K562 (cell line): ENCODE results near the gene RNU6-9. TPM values are rescaled to one million over a fixed set of nuclear protein-coding genes. Genes with fewer than 3 reads are reported as not detected.
A peak's percentile ranks its signal among the peaks of the same experiment; 100 is the strongest.

Experiments used
- CBX1 ChIP-seq: sonication (generic); IDR thresholded peaks from 2 replicates; pipeline ENCODE4 v1.6.1; 2016; ENCODE audit warnings: antibody characterized with exemption, low read depth, mild to moderate bottlenecking
- CTBP1 ChIP-seq: fragments of 450-650 bp; IDR thresholded peaks from 2 replicates; pipeline ENCODE4 v1.6.1; 2016; ENCODE audit warnings: borderline replicate concordance
- FOXA1 ChIP-seq: fragments of 450-650 bp; IDR thresholded peaks from 2 replicates; pipeline ENCODE4 v1.6.1; 2016; ENCODE audit warnings: mild to moderate bottlenecking, borderline replicate concordance
- FOXK2 ChIP-seq, 2 experiments: fragments of 450-650 bp; IDR thresholded peaks in 1 of 2; conservative IDR thresholded peaks in 1 of 2; 2 replicates each; pipeline ENCODE4 v1.6.1; 2016; ENCODE audit warnings: low read depth in 2 of 2, mild to moderate bottlenecking in 1 of 2
- FOXM1 ChIP-seq, 2 experiments: fragments of 450-650 bp in 1 of 2; sonication (generic) in 1 of 2; formaldehyde crosslinking in 1 of 2; IDR thresholded peaks; 2 replicates each; pipeline versions ENCODE4 v1.6.1 to v1.9.0; 2017 to 2022; ENCODE audit warnings: low read depth in 2 of 2, mild to moderate bottlenecking in 2 of 2, missing genetic modification reagents in 1 of 2, moderate library complexity in 1 of 2
- FOXP1 ChIP-seq: sonication (generic); formaldehyde crosslinking; IDR thresholded peaks from 2 replicates; pipeline ENCODE4 v1.8.0; 2022; ENCODE audit warnings: mild to moderate bottlenecking, missing genetic modification reagents
- KLF1 ChIP-seq: fragments of 450-650 bp; IDR thresholded peaks from 2 replicates; pipeline ENCODE4 v1.6.1; 2016; ENCODE audit warnings: missing genetic modification characterization, missing compliant biosample characterization
- NFRKB ChIP-seq: fragments of 450-650 bp; IDR thresholded peaks from 2 replicates; pipeline ENCODE4 v1.6.1; 2016; ENCODE audit warnings: low read depth
- NR3C1 ChIP-seq: sonication (generic); formaldehyde crosslinking; IDR thresholded peaks from 2 replicates; pipeline ENCODE4 v1.8.1; 2022; ENCODE audit warnings: missing genetic modification reagents
- PHF8 ChIP-seq: fragments of 200-600 bp; sonication (generic); IDR thresholded peaks from 2 replicates; pipeline ENCODE4 v1.6.1; 2012; ENCODE audit warnings: mixed run types, mild to moderate bottlenecking, inconsistent platforms, low read length, moderate library complexity, borderline replicate concordance
- TAF7 ChIP-seq: fragments of 450-650 bp; IDR thresholded peaks from 2 replicates; pipeline ENCODE4 v1.6.1; 2016; ENCODE audit warnings: missing genetic modification characterization, missing compliant biosample characterization
- ZNF184 ChIP-seq: sonication (generic); formaldehyde crosslinking; IDR thresholded peaks from 2 replicates; pipeline ENCODE4 v1.5.0; 2020; ENCODE audit warnings: missing genetic modification reagents
- ZNF316 ChIP-seq: fragments of 450-650 bp; IDR thresholded peaks from 2 replicates; pipeline ENCODE4 v1.6.1; 2016
- ZNF764 ChIP-seq: fragments of 250-450 bp; sonication (Bioruptor Pico); IDR thresholded peaks from 2 replicates; pipeline ENCODE4 v1.4.0; 2020; ENCODE audit warnings: low read depth, mild to moderate bottlenecking, moderate library complexity
- ZNF79 ChIP-seq: fragments of 250-450 bp; sonication (Bioruptor Pico); IDR thresholded peaks from 2 replicates; pipeline ENCODE4 v1.4.0; 2020; ENCODE audit warnings: low read depth, mild to moderate bottlenecking, moderate library complexity
- polyA plus RNA-seq, 8 experiments: library from polyadenylated mRNA; depleted of rRNA in 4 of 8; stranded (reverse) in 5 of 8; unstranded in 3 of 8; fragments of >200 nt; fragmentation: Nextera tagmentation in 2 of 8; fragmentation: Illumina TruSeq in 1 of 8; extraction: Ambion mirVana in 2 of 8; extraction: Trizol in 1 of 8; gene quantifications; 2 replicates each; pipeline versions ENCODE4 v1.2.1 to v1.2.3, GENCODE V29; 2011 to 2014; ENCODE audit warnings: inconsistent platforms in 1 of 8, missing spikeins in 1 of 8
- total RNA-seq, 7 experiments: library from RNA; depleted of rRNA in 6 of 7; stranded (reverse); fragments of >200 nt in 6 of 7; fragmentation: Illumina TruSeq in 2 of 7; extraction: Trizol in 2 of 7; gene quantifications; 2 replicates each; pipeline versions ENCODE4 v1.2.1 to v1.2.3, GENCODE V29; 2011 to 2021; ENCODE audit warnings: low replicate concordance in 1 of 7
- TF ChIP-seq, protein P1 (sequence below): fragments of 250-450 bp; sonication (Bioruptor Pico); IDR thresholded peaks from 2 replicates; pipeline ENCODE4 v1.9.0; 2021; ENCODE audit warnings: mild to moderate bottlenecking, inconsistent platforms
- TF ChIP-seq, protein P2 (sequence below): fragments of 450-650 bp; IDR thresholded peaks from 2 replicates; pipeline ENCODE4 v1.7.0; 2016; ENCODE audit warnings: borderline replicate concordance
- TF ChIP-seq, protein P3 (sequence below): sonication (generic); formaldehyde crosslinking; IDR thresholded peaks from 2 replicates; pipeline ENCODE4 v1.8.1; 2023; ENCODE audit warnings: missing genetic modification reagents, mild to moderate bottlenecking, borderline replicate concordance

RNU6-9 gene
- total and polyA plus RNA-seq, 9 of the 15 experiments (the other 6 are each of a cell fraction or from before 2014, with no cell fraction given), result not detected

DNA sequence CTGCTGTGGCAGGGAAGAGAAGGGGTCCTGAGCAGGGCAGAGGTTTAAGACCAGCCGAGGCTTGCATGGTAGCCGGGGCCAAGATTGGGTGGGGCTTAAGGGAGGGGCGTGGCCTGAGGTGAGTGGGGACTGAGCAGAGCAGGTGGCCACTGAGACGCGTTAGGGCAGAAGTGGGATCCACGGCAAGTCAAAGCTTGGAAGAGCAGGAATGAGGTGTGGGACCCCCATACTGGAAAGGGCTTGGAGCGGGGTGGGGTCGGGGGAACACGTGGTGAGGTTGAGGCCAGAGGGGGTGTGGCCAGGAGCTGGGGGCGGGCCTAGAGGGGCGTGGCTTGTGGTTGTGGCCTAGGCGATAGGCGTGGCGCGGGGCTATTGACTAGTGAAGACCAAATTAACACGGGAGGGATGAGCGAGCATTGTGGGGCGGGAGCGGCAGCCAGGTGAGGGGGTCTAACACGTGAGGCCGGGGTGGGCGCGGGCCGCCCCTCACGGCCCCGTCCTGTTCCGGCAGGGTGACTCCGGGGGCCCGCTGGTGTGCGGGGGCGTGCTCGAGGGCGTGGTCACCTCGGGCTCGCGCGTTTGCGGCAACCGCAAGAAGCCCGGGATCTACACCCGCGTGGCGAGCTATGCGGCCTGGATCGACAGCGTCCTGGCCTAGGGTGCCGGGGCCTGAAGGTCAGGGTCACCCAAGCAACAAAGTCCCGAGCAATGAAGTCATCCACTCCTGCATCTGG, 30.5 kb upstream of the RNU6-9 start (continued):
- TF ChIP-seq FOXK2 (conservative IDR thresholded peaks at IDR 0.05 in 1 of 2, IDR thresholded peaks at IDR 0.05 in 1 of 2; ENCODE audit: low read depth in 2 of 2) (peak; percentile 49 to 73; a peak in 3 of 4 replicates), CTBP1 (no peak), KLF1 (tag) (no peak), ZNF184 (CRISPR knock-in tag) (no peak), NR3C1 (CRISPR knock-in tag) (no peak), FOXA1 (no peak), TAF7 (no peak), CBX1 (peak; percentile 80), FOXP1 (CRISPR knock-in tag) (no peak), ZNF79 (CRISPR knock-in tag) (no peak), ZNF316 (no peak), FOXM1 (IDR thresholded peaks at IDR 0.05; ENCODE audit: low read depth) (no peak), FOXM1 (CRISPR knock-in tag; IDR thresholded peaks at IDR 0.05; ENCODE audit: low read depth) (0 out of 2 replicates have a peak, but pooled peaks have one; percentile 12), NFRKB (no peak), ZNF764 (no peak), PHF8 (peak; percentile 16; the same call in 1 of the 2 replicates)
- TF ChIP-seq, protein P1, sequence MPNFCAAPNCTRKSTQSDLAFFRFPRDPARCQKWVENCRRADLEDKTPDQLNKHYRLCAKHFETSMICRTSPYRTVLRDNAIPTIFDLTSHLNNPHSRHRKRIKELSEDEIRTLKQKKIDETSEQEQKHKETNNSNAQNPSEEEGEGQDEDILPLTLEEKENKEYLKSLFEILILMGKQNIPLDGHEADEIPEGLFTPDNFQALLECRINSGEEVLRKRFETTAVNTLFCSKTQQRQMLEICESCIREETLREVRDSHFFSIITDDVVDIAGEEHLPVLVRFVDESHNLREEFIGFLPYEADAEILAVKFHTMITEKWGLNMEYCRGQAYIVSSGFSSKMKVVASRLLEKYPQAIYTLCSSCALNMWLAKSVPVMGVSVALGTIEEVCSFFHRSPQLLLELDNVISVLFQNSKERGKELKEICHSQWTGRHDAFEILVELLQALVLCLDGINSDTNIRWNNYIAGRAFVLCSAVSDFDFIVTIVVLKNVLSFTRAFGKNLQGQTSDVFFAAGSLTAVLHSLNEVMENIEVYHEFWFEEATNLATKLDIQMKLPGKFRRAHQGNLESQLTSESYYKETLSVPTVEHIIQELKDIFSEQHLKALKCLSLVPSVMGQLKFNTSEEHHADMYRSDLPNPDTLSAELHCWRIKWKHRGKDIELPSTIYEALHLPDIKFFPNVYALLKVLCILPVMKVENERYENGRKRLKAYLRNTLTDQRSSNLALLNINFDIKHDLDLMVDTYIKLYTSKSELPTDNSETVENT, result no peak
- TF ChIP-seq, protein P2, sequence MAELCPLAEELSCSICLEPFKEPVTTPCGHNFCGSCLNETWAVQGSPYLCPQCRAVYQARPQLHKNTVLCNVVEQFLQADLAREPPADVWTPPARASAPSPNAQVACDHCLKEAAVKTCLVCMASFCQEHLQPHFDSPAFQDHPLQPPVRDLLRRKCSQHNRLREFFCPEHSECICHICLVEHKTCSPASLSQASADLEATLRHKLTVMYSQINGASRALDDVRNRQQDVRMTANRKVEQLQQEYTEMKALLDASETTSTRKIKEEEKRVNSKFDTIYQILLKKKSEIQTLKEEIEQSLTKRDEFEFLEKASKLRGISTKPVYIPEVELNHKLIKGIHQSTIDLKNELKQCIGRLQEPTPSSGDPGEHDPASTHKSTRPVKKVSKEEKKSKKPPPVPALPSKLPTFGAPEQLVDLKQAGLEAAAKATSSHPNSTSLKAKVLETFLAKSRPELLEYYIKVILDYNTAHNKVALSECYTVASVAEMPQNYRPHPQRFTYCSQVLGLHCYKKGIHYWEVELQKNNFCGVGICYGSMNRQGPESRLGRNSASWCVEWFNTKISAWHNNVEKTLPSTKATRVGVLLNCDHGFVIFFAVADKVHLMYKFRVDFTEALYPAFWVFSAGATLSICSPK, result no peak
- TF ChIP-seq, protein P3, sequence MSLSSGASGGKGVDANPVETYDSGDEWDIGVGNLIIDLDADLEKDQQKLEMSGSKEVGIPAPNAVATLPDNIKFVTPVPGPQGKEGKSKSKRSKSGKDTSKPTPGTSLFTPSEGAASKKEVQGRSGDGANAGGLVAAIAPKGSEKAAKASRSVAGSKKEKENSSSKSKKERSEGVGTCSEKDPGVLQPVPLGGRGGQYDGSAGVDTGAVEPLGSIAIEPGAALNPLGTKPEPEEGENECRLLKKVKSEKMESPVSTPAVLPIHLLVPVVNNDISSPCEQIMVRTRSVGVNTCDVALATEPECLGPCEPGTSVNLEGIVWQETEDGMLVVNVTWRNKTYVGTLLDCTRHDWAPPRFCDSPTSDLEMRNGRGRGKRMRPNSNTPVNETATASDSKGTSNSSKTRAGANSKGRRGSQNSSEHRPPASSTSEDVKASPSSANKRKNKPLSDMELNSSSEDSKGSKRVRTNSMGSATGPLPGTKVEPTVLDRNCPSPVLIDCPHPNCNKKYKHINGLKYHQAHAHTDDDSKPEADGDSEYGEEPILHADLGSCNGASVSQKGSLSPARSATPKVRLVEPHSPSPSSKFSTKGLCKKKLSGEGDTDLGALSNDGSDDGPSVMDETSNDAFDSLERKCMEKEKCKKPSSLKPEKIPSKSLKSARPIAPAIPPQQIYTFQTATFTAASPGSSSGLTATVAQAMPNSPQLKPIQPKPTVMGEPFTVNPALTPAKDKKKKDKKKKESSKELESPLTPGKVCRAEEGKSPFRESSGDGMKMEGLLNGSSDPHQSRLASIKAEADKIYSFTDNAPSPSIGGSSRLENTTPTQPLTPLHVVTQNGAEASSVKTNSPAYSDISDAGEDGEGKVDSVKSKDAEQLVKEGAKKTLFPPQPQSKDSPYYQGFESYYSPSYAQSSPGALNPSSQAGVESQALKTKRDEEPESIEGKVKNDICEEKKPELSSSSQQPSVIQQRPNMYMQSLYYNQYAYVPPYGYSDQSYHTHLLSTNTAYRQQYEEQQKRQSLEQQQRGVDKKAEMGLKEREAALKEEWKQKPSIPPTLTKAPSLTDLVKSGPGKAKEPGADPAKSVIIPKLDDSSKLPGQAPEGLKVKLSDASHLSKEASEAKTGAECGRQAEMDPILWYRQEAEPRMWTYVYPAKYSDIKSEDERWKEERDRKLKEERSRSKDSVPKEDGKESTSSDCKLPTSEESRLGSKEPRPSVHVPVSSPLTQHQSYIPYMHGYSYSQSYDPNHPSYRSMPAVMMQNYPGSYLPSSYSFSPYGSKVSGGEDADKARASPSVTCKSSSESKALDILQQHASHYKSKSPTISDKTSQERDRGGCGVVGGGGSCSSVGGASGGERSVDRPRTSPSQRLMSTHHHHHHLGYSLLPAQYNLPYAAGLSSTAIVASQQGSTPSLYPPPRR (CRISPR knock-in tag), result no peak
